GF-D8 (cell line): ENCODE data around the gene TEX2.
"Not testable (repeated sequence)": the region's sequence is repeated elsewhere in the genome, so short reads cannot be mapped to it uniquely, and the experiment has no call there.

Experiments
- DNase-seq: peaks from one replicate; lab custom pipeline; 2025; lab: John Stamatoyannopoulos, UW

Gene TEX2

DNA sequence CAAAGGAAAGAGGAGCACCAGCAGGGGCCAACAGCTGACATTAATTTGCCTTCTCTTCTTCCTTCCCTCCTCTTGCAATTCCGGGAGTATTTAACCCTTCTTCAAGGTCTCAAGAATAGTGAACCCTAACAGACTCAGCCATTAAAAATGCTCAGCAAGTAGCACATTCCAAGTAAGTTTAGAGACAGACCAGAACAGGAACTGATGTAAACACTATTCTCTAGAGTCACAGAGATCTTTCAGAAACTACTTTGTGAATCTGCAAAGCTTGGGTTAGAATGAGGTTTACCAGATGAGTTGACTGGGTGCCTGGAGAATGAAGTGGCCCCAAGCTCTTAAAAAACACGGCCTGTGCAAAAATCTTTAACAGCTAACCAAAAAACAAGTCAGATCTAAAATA is 50.9 kb downstream of the TEX2 start:
- no peak for DNase-seq

DNA sequence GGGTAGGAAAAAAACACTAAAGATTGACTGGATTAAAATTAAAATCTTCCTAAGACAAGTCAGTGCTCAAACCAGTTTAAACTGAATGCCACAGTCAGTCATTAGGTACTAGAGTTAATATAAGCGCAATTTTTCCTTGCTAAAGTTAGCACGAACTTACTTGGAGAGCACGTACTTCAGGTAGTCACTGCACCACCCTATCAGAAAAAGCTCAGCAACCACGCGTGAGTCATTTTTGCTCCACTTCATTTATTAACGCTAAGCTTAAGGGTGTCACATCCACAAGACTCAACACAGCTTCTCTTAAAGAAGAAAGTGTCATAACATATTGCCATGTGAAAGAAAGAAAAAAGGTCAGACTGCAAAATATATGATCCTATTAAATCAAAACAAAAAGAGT is 53.1 kb downstream of the TEX2 start:
- DNase-seq = no peak

DNA sequence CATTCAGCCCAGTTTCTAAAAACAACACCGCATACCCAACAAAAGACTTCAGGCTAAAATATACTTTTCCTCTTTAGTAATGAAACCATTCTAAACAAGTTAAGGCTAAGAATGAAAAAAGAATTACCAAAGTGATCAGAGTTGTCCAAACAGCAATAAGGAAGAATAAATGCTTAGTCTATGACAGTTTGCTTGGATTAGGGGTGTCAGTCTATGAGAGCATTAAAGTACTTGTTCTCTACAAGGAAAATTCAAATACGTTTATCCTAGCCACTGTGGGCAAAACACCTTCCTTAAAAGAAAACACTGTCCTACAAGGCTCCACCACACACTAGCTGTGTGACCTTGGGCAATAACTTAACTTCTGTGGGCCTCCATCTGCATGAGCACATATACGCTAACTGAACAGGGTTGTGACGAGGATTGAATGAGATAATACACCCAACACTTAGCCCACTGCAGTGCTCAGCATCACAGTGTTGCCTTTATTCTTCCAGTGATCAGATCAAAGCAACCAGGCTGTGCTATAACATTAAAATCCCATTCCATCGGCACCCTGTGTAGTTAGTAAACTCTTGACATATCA is 53.6 kb downstream of the TEX2 start:
- no peak for DNase-seq

DNA sequence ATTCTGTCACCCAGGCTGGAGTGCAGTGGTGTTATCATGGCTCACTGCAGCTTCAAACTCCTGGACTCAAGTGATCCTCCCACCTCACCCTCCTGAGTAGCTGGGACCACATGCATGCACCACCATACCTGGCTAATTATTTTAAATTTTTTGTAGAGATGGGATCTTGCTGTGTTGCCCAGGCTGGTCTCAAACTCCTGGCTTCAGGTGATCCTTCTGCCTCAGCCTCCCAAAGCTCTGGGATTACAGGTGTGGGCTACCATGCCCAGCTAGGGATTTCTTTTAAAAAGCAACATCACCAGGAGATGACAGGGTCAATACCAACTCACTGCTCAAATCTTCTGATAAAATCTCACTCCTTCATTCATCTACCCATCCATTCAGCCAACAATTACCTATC is 54.4 kb downstream of the TEX2 start:
- not testable (repeated sequence) for DNase-seq

DNA sequence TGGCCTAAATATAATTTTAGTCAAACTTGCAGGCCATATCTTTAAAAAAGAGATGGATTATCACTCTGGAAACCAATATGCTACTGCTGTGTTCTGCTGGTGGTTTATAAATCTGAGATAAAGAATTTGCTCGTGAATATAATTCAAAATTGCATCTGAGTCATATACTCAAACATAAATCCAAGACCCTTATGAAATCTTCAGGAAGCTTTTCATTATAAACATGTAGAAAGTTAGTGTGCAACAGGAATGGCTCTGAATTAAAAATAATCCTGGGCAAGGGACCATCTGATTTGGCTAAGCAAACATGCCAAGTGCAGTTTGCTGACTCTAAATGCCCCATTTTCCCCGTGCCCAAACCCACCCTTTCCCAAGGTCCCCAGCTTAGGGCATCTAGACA is 57.3 kb downstream of the TEX2 start:
- DNase-seq = no peak

DNA sequence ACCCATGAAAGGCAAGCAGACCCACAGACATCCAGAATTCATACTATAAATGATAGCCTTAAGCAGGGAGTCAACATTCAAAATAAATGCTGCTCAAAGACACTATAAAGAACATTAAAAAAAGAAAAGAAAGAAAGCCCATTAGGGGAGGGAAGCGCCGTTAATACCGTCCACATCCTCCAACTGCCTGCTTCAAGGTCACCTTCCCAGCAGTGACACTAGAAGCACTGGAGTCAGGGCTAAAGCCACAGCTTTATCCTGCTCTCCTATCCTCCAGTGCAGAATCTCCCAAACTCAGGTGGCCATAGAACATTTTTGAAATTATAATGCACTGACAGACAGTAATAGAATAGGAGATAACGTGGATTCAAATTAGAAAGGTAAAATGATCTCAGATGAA is 59.4 kb downstream of the TEX2 start:
- DNase-seq = no peak

DNA sequence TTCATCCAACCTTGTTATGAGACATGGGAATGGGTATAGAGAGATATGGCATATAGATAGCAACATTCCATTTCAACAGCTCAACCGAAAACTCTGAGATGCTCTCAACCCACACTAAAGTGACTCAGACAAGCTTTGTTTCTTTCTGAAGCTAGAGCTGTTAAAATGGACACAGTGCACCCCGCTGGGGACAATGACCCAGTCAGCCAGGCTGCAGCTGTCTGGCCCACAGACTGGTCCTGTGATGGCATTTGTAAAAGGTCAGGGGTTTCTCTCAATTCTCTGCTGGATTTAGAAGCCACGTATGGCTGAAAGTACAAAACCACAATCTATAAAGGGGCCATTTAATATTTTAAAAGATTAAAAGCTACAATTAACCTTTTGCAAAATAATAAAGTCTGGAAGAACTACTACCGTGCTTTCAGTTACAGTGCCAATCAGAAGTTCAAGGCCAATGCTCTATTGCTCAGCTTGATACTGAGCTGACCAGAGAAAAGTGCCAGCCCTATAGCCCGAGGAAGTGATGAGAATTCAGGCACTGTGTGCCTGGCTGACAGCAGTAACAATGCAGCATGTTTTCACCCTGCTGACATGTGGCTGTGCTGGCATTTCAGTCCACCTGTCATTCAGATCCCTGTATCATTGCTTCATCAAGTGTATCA is 60.2 kb downstream of the TEX2 start:
- no peak for DNase-seq

DNA sequence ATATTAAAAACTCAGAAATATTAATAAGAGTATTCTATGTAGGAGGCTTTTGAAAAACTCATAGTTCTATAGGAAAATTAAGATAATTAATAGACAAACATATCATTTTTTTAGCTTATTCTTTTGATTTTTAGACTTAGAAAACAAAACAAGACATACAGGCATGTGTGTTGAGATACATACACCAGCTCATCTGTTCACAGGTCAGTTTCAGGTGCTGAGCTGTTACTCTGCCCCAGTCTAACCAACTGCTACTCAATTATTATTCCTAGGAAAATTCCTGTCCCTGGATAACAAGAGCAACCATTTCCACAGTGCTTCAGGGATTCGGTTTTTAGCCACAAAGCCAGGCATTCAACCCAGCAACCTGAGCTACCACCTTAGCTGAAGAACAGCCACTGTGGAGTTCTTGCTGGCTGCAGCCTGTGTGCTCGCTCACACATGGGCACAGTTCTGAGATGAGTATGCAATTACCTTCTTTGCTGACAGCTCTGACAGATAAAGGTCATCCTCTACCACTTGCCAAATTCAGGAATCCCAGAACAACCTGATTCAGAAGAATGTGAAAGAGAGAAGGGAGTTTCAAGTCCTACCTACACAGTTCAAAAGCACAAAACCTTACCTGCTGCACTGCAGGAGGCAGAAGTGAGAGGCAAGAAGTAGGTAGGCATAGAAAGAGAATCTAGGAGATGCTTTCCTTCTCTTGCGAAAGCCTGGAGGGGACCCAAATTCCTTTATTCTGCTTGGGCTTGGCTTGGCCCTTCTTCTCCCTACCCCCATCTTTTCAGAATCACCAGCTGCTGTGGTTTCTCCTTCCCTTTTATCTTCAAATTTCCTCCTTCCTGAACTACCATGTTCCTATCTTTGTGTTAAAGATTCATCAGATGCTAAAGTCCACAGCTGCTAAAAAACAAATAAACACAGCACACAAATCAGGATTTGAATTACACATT is 62.7 kb downstream of the TEX2 start:
- DNase-seq = peak; percentile 21

DNA sequence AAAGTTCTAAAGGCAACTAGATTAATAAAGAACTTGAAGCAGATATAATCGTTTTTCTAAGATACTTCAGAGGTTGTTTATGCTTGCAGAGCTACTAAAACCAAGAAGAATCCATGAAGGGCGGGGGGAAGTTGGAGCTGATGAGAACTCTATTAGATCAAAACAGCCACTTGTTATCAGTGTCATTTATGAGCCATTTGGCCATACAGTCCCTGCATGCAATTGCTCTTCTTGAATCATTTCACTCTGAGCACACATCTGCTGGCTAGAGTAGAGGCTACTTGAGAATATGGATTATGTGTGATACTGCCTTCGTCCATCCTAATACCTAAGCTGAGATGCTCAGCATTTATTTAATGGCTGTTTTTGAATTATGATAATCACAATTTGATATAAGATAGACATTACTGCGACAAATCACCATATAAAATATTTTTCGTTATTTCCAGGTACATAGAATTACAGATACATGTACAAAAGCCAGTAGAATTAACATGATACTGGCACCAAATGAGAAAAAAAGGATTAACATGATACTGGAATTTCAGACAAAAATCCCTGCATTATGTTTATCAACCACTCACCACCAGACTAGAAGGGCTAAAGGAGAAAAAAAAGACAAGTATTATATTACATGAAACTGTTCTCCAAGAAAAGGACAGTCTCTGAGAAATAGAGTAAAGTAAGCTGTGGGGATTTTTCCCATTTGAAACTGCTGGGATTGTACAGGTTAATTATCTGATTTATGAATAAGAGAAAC is 64.5 kb downstream of the TEX2 start:
- no peak for DNase-seq

DNA sequence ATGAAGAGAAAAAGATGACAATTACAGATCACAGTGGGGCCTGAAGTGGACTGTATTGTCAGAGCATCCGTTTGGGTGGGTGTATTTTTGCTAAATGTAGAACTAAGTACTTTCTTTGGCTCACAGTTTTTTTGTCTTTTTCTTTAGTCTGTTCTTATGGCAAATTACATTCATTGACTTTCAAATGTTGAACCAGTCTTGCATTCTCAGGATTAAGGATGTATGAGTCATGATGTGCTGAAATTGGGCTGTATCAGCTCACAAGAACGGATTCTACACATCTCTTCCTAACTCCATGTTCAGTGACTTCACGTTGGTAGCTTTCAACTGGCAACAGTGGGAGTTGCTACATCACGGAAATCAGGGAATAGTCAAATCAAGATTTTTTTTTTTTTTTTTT is 66.5 kb downstream of the TEX2 start:
- DNase-seq = no peak

DNA sequence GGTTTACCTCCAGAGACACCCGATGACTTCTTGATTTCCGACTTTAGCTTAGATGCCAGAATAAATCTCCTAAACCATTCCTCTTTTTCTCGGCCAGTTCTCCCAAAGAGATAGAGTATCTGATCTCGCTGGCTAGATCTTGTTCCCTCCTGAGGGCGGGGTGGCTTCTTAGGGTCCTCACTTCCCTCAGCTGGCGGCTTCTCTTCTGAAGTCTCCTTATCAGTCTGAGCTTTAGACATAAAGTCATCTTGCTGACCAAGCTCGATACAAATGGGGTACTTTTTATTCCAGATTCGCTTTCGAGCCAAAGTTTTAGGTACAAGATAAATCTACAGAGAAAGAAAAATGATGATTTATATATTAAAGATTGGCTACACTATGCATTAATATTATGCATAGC is 69.5 kb downstream of the TEX2 start:
- DNase-seq = no peak

DNA sequence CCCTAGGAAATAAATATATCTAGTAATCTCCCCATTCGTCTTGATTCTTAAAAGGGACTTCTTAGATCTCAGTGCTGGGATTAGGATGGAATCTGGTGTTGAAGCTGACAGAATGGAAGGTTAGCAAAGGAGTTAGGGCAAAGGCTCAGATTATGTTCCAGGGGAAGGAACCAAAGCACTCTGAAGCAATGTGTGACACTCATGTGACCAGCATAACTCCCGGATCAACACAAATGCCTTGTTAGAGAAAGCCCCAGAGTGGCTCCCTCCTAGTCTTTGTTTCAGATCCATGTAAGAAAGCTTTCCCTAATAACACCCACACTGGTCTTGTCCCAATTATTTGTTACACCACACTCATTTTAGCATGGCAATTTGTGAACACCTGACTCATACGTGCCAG is 70.5 kb downstream of the TEX2 start:
- DNase-seq = no peak

DNA sequence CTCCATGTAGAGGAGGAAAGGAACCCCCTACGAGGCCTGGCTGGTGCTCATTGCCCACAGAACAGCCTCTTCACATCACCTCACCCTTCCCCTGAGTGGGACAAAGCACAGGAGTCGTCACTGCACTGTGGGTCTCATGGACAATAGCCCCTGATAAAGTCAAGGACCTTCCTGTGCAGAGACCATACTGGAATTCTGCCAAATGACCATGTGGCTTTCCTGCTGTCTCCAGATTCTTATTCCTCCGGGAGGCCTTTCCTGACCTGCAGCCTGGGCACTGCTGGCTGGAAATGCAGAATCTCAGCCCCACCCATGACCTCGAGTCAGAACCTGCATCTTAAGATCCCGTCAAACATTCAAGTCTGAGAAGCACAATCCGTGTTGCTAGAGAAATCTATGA is 72.6 kb downstream of the TEX2 start:
- no peak for DNase-seq

DNA sequence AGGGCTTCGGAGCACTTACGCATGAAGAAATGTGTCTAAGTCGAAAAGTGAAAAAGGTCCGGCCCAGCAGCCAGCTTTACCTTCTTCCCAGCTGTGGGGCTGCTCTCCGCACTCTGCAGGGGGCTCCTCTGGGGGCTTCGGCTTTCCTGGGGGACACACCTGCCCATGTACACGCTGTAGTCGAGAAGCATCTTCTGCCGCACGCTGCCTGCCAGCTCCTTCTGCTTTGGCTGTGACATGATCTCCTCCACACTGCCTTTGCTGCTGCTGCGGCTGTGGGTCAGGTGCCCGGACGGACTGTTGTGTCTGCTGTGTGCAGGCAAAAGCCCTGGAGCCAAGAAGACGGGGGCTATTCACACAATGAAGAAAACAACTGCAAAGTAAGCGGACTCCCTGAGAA is 75.0 kb downstream of the TEX2 start:
- no peak for DNase-seq

DNA sequence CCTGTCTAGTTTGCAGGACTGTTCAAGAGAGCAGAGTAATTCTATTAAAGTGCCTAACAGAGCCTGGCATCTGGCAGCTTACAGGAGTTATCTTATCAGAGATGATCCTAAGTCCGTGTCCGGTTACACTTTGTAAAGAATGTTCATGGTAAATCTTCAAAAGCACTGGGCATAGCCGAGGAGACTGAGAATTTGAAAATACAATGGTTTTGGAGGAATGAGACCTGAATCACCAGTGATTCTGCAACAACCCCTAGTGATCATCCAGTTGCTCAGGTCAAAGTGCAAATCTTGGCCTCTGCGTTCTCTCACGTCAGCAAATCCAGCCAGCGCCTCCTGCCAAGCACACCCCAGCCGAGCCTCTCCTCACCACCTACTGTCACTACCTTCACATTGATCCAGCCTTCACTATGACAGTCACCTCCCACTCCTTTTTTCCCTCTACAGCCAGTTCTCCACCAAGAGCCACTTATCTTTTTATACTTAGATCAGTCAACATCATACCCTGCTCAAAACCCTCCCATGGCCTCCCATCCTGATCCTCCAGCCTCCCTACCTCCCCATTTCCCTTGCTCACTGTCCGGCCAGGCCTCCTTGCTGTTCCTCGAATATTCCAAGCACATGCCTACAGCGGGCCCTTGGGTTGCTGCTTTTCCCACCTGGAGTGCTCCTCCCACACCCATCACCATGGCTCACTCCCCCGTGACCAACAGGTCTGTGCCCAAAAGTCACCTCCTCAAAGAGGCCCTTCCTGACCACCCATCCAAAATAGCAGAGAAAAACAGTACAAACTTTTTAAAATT is 75.8 kb downstream of the TEX2 start:
- DNase-seq = no peak

DNA sequence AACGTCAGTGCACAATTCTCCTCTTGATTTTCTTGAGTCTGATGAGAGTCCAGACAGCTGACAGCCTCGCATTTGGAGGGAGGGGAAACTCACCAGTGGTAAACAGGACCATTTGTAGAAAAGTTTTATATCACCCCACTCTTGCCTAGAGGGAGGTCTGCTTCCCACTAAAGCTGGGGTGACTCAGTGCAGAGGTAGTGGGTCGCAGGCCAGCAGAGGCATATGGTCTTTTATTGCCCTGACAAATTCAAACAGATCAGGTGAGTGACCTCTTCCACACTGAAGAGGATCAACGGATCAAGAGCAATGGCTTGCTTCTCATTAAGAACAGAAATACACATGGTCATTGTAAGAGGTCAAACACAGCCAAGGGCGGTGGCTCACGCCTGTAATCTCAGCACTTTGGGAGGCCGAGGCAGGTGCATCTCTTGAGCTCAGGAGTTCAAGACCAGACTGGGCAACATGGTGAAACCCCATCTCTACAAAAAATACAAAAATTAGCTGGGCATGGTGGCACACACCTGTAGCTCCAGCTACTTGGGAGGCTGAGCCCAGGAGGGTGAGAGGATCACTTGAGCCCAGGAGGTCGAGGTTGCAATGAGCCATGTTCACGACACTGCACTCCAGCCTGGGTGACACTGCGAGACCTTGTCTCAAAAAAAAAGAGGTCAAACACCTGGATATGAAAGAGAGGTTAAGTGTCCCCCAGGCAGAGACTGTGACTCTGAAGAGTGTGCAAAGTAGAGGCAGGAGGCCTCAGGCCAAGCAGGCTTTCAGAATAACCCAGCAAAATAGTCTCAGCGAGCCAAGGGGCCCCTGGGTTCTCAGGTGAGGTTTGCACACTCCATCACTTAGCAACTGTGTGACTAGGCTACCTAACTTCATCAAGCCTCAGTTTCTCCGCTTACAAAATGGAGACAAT is 76.6 kb downstream of the TEX2 start:
- DNase-seq = no peak

DNA sequence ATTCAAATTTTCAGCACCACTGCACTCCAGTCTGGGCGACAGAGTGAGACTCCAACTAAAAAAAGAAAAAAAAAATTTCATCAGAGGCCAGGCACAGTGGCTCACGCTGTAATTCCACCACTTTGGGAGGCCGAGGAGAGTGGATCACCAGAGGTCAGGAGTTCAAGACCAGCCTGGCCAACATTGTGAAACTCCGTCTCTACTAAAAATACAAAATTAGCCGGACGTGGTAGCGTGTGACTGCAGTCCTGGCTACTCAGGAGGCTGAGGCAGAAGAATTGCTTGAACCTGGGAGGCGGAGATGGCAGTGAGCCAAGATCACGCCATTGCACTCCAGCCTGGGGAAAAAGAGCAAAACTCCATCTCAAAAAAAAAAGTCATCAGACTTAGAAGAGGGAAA is 77.5 kb downstream of the TEX2 start:
- DNase-seq = not testable (repeated sequence)

DNA sequence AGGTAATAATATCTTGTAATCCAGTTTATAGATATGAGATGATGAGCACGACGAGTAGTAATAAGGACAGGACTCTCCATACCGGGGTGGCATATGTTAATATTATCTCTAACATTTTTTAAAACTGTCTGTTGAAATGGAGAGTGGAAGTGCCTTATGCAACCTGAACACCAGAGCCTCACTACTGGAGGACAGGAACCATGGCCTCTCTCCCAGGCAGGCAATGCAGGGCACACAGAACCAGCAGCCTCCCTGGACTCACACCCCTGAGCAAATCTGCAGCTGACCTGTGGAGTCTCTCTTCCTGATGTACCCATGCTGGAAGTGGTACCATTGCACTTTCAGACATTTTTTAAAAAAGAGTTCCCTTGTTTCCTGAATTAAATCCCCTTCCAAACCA is 78.0 kb downstream of the TEX2 start:
- DNase-seq = no peak

DNA sequence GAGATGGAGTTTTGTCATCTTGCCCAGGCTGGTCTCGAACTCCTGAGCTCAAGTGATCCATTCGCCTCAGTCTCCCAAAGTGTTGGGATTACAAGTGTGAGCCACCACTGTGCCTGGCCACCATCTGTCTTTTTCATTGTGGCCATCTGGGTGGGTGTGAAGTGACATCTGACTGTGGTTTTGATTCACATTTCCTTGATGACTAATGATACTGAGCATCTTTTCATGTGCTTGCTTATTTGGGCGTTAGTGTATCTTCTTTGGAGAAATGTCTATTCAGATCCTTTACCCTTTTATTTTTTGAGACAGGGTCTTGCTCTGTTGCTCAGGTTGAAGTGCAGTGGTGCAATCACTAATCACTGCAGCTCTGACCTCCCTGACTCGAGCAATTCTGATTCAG is 79.2 kb downstream of the TEX2 start:
- DNase-seq = no peak

DNA sequence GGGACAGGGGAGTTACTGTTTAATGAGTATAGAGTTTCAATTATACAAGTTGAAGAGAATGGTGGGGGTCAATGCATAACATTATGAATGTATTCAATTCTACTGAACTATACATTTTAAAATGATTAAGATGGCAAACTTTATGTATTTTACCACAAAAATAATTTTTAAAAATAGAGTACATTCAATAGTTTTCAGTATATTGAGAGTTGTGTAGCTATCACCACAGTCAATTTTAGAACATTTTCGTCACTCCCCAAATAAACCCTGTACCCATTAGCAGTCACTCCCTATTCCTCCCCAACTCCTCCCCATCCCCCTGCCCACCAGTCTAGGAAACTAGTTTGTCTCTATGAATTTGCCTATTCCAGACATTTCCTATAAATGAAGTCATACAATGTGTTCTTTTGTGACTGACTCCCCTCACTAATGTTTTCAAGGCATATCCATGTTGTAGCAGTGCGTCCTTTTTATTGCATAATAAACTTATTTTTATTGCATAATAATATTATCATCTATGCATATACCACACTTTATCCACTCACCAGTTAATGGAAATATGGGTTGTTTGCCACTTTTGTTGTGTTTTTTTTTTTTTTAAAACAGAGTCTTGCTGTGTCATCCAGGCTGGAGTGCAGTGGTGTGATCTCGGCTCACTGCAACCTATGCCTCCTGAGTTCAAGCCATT is 80.6 kb downstream of the TEX2 start:
- DNase-seq = no peak
